Keratinocyte (primary cell): ENCODE results near the gene PGC. TPM values are rescaled to one million over a fixed set of nuclear protein-coding genes. Genes with fewer than 3 reads are reported as not detected.

ENCODE experiments used
- DNase-seq: peaks from one replicate; pipeline ENCODE4 v3.0.0-alpha.2; 2011; ENCODE audit warnings: low read depth, missing footprints, low spot score
- FAIRE-seq: peaks from 2 replicates; lab custom pipeline; 2011; peaks lifted over from hg19 to GRCh38; lab: Jason Lieb, UNC
- H2AFZ ChIP-seq: 2 replicates; pipeline ENCODE4 v1.6.0; 2012; ENCODE audit warnings: low read length, control low read depth, inconsistent platforms; ENCODE audit not compliant: control insufficient read depth
- H3K27ac ChIP-seq: 2 replicates; pipeline ENCODE4 v1.5.1; 2011; ENCODE audit warnings: low read length; ENCODE audit not compliant: control insufficient read depth, insufficient read depth
- H3K27me3 ChIP-seq: 3 replicates; pipeline ENCODE4 v1.6.0; 2011; ENCODE audit warnings: low read length; ENCODE audit not compliant: control insufficient read depth, insufficient read depth; ENCODE audit errors: extremely low read depth
- H3K36me3 ChIP-seq, 2 experiments: 2 replicates in 1 of 2; 3 replicates in 1 of 2; pipeline ENCODE4 v1.5.1; 2011; ENCODE audit warnings: low read length in 2 of 2, mild to moderate bottlenecking in 1 of 2; ENCODE audit not compliant: control insufficient read depth in 2 of 2, insufficient read depth in 2 of 2; ENCODE audit errors: extremely low read depth in 1 of 2
- H3K4me1 ChIP-seq: 3 replicates; pipeline ENCODE4 v1.5.1; 2011; ENCODE audit warnings: low read length; ENCODE audit not compliant: control insufficient read depth, insufficient read depth; ENCODE audit errors: extremely low read depth
- H3K4me2 ChIP-seq: 3 replicates; pipeline ENCODE4 v1.6.0; 2011; ENCODE audit warnings: low read depth, low read length; ENCODE audit not compliant: control insufficient read depth, insufficient read depth; ENCODE audit errors: extremely low read depth
- H3K4me3 ChIP-seq, 3 experiments: fragments of 200-600 bp in 1 of 3; sonication (generic) in 1 of 3; 2 replicates in 2 of 3; 3 replicates in 1 of 3; pipeline ENCODE4 v1.5.1; 2011 to 2016; ENCODE audit warnings: low read length in 3 of 3, mild to moderate bottlenecking in 3 of 3, control low read depth in 2 of 3, inconsistent platforms in 1 of 3, low read depth in 1 of 3, mixed read lengths in 1 of 3, mixed run types in 1 of 3, moderate library complexity in 1 of 3; ENCODE audit not compliant: control insufficient read depth in 2 of 3, insufficient read depth in 2 of 3; ENCODE audit errors: extremely low read depth in 1 of 3
- H3K79me2 ChIP-seq: 2 replicates; pipeline ENCODE4 v1.6.0; 2012; ENCODE audit warnings: low read length; ENCODE audit not compliant: control insufficient read depth, insufficient read depth
- H3K9ac ChIP-seq: 3 replicates; pipeline ENCODE4 v1.6.0; 2011; ENCODE audit warnings: low read length; ENCODE audit not compliant: control insufficient read depth, insufficient read depth; ENCODE audit errors: extremely low read depth
- H3K9me1 ChIP-seq: 3 replicates; pipeline ENCODE4 v1.6.0; 2011; ENCODE audit warnings: low read length; ENCODE audit not compliant: control insufficient read depth, insufficient read depth; ENCODE audit errors: extremely low read depth
- H3K9me3 ChIP-seq: 2 replicates; pipeline ENCODE4 v1.5.1; 2012; ENCODE audit warnings: low read depth, low read length; ENCODE audit not compliant: control insufficient read depth
- H4K20me1 ChIP-seq: 3 replicates; pipeline ENCODE4 v1.6.0; 2011; ENCODE audit warnings: low read length; ENCODE audit not compliant: control insufficient read depth, insufficient read depth; ENCODE audit errors: extremely low read depth
- EZH2 ChIP-seq: IDR thresholded peaks from one replicate; pipeline ENCODE4 v1.6.1; 2012; ENCODE audit warnings: inconsistent platforms, mild to moderate bottlenecking, low read length, moderate library complexity
- dilution Hi-C: fragments of 300-500 bp; cut with MboI; formaldehyde crosslinking; loops from one replicate; pipeline ENCODE4 v1.7.0; 2020; ENCODE audit warnings: low sequenced_read_pairs; ENCODE audit not compliant: extremely low pct_ligation_motif_present
- polyA plus RNA-seq, 5 experiments: library from polyadenylated mRNA; depleted of rRNA in 3 of 5; stranded (reverse) in 3 of 5; stranded (forward) in 1 of 5; unstranded in 1 of 5; fragments of >200 nt; gene quantifications; 1 replicate in 1 of 5; 2 replicates in 3 of 5; 3 replicates in 1 of 5; pipeline versions ENCODE4 v1.2.1 to v1.2.3, GENCODE V29; 2011 to 2012; ENCODE audit warnings: missing spikeins in 2 of 5, low read depth in 1 of 5, low replicate concordance in 1 of 5
- TF ChIP-seq, protein P1 (sequence below), 3 experiments: IDR thresholded peaks in 1 of 3; conservative IDR thresholded peaks in 1 of 3; optimal IDR thresholded peaks in 1 of 3; 2 replicates in 2 of 3; 3 replicates in 1 of 3; pipeline versions ENCODE3 to v1.5.1; 2011; ENCODE audit warnings: low read length in 3 of 3, mild to moderate bottlenecking in 3 of 3, moderate library complexity in 2 of 3, control low read depth in 1 of 3, inconsistent platforms in 1 of 3; ENCODE audit not compliant: insufficient read depth in 2 of 3; ENCODE audit errors: extremely low read depth in 1 of 3

PGC gene
- polyA plus RNA-seq, 1 donor (not counting 4 experiments of a cell fraction or from before 2014, with no cell fraction given) = not detected

DNA sequence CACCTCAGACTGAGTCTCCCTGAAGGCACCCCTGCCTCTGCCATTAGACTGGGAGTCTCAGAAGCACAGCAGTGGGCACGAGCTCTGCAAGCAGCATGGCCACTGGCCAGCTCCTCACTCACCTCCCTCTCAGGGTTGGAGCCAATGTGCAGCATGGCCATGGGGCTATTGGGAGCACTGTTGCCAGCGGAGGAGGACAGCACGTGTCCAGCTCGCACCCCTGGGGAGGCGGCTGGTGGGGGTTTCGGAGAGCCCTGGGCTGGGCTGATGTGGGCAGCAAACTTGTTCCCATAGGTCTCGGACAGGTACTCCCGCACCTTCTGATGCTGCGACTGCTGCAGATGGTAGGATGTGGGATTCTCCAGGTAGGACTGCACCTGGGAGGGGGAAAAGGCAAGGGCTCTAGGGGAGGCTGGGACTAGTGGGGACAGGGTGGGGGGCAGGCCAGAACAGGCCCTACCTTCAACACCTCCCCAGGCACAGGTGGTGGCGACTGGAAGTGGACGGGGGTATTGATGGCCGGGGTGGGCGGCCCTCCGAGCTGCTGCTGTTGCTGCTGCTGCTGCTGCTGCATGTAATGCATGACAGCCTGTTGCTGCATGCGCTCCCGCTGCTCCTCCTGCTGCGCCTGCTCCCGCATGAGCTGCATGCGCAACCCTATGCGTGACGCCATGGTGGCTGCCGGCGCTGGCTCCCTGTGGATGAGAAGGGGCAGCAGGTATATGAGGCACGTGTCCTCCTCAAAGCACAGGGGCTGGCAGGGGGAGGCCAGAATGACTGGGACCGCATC is 56.5 kb downstream of the PGC start:
- H3K9me3 ChIP-seq = no peaks in the 10 kb centered on the region
- H3K4me3 ChIP-seq = no peak overlapping the region
- dilution Hi-C loops = no loop called here
- TF ChIP-seq EZH2 = no peak
- TF ChIP-seq, protein P1, sequence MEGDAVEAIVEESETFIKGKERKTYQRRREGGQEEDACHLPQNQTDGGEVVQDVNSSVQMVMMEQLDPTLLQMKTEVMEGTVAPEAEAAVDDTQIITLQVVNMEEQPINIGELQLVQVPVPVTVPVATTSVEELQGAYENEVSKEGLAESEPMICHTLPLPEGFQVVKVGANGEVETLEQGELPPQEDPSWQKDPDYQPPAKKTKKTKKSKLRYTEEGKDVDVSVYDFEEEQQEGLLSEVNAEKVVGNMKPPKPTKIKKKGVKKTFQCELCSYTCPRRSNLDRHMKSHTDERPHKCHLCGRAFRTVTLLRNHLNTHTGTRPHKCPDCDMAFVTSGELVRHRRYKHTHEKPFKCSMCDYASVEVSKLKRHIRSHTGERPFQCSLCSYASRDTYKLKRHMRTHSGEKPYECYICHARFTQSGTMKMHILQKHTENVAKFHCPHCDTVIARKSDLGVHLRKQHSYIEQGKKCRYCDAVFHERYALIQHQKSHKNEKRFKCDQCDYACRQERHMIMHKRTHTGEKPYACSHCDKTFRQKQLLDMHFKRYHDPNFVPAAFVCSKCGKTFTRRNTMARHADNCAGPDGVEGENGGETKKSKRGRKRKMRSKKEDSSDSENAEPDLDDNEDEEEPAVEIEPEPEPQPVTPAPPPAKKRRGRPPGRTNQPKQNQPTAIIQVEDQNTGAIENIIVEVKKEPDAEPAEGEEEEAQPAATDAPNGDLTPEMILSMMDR (optimal IDR thresholded peaks at IDR 0.05 in 1 of 3, IDR thresholded peaks at IDR 0.05 in 1 of 3, conservative IDR thresholded peaks at IDR 0.05 in 1 of 3; ENCODE audit: extremely low read depth in 1 of 3, insufficient read depth in 2 of 3, low read length in 3 of 3) = no peak
- no peaks in the 10 kb centered on the region for H4K20me1 ChIP-seq
- H3K27ac ChIP-seq = no peak overlapping the region
- H3K4me1 ChIP-seq = peaks cover 9% of the 10 kb centered on the region
- no peak overlapping the region for H3K4me2 ChIP-seq
- peaks cover 0 to 2% of the 10 kb centered on the region in 2 experiments for H3K36me3 ChIP-seq
- H3K9me1 ChIP-seq = no peaks in the 10 kb centered on the region
- H2AFZ ChIP-seq = no peak overlapping the region
- no peak for FAIRE-seq
- H3K27me3 ChIP-seq = no peaks in the 10 kb centered on the region
- no peak for DNase-seq
- H3K79me2 ChIP-seq = no peaks in the 10 kb centered on the region
- H3K9ac ChIP-seq = no peak overlapping the region

DNA sequence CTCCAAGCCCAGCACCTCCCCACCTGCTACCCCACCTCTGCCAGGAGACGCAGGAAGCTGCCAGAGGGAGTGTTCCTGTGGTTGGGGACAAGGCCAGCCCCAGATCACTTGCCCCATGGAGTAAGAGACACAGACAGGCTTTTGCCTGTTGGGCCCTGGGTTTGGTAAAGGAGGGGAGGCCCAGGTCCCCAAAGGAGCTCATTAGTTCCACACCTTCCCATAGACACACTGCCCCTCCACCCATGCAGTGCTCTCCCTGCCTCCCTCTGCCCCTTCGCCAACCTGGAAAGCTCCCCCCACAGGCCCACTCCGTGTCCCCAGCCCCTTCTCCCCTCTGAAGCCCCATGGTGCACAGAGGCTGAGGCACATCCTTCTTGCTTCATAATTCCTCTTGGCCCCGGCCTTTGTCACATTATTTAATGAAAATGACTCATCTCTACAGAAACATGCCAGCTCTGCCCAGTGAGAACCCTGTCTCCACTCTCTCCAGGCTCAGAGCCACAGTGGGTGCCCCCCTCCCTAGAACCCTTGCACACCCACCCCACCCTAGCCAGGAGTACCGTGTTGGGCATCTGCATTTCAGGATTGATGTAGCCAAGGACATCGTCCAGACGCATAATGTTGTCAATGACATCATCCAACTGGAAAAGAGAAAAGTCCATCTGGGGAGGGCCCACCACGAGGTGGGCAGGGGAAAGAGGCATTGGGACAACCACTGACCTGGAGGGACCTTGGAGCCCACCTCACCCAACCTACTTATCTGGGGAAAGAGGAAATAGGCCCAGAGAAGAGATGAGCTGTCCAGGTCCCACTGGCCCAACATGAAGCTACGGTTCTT is 57.8 kb downstream of the PGC start:
- FAIRE-seq (no peak), DNase-seq (no peak)
- Histone ChIP-seq H3K4me1 (peaks cover 9% of the 10 kb centered on the region), H3K79me2 (no peaks in the 10 kb centered on the region), H3K9me3 (no peaks in the 10 kb centered on the region), H3K4me2 (no peak overlapping the region), H3K9ac (no peak overlapping the region), H3K36me3 (peaks cover 0 to 4% of the 10 kb centered on the region in 2 experiments), H2AFZ (no peak overlapping the region), H3K27me3 (no peaks in the 10 kb centered on the region), H3K27ac (no peak overlapping the region), H3K4me3 (no peak overlapping the region), H4K20me1 (no peaks in the 10 kb centered on the region), H3K9me1 (no peaks in the 10 kb centered on the region)
- TF ChIP-seq EZH2 = no peak
- TF ChIP-seq, protein P1 (optimal IDR thresholded peaks at IDR 0.05 in 1 of 3, IDR thresholded peaks at IDR 0.05 in 1 of 3, conservative IDR thresholded peaks at IDR 0.05 in 1 of 3; ENCODE audit: extremely low read depth in 1 of 3, insufficient read depth in 2 of 3, low read length in 3 of 3) = no peak
- dilution Hi-C loops = no loop called here
